Activated naive CD4-positive, alpha-beta T cell treated with anti-CD3 and anti-CD28 coated beads, Interleukin-2, amount 50 U/mL, for 16 hours (primary cell): ENCODE data around the gene DPM2.
A peak's percentile ranks its signal among the peaks of the same experiment; 100 is the strongest.

Experiments
- DNase-seq: peaks from one replicate; pipeline ENCODE4 v3.0.0-alpha.2; 2020

DPM2 gene

GRCh38 chr9:127937388-127938297 is at the start of gene DPM2:
Gene DPM2, minus strand, starts transcription at chr9:127937854. Its CDS starts 34 bp downstream, at chr9:127937820.
- DNase-seq, result peak; percentile 87

GRCh38 chr9:127987103-127987614 is 49.5 kb upstream of the DPM2 start:
- no peak for DNase-seq

- DNase-seq, result no peak
These were observed 47.4 kb upstream of the DPM2 start for GRCh38 chr9:127985011-127985410.

- no peak for DNase-seq
These were observed 46.2 kb upstream of the DPM2 start for GRCh38 chr9:127983847-127984289.

- no peak for DNase-seq
These were observed 45.3 kb upstream of the DPM2 start for GRCh38 chr9:127982912-127983311.

- no peak for DNase-seq
These were observed 44.0 kb upstream of the DPM2 start for GRCh38 chr9:127981559-127982121.

GRCh38 chr9:127980706-127981558 is 43.3 kb upstream of the DPM2 start, which contains the start of gene EEIG1:
Gene EEIG1, minus strand, starts transcription at chr9:127980989. Its CDS starts 852 bp downstream, at chr9:127980137.
- peak; percentile 99 for DNase-seq

- peak; percentile 55 for DNase-seq
These were observed 42.5 kb upstream of the DPM2 start for GRCh38 chr9:127980060-127980705.

GRCh38 chr9:127979333-127980059 is 41.8 kb upstream of the DPM2 start:
- DNase-seq, result no peak

GRCh38 chr9:127979015-127979332 is 41.3 kb upstream of the DPM2 start:
- DNase-seq, result no peak

- DNase-seq, result no peak
These were observed 40.4 kb upstream of the DPM2 start for GRCh38 chr9:127977884-127978647.

GRCh38 chr9:127977009-127977883 is 39.6 kb upstream of the DPM2 start:
- DNase-seq, result peak; percentile 16

- DNase-seq, result peak; percentile 24
These were observed 38.8 kb upstream of the DPM2 start for GRCh38 chr9:127976498-127976897.

GRCh38 chr9:127975376-127976315 is 38.0 kb upstream of the DPM2 start:
- no peak for DNase-seq

- DNase-seq, result peak; percentile 12
These were observed 37.2 kb upstream of the DPM2 start for GRCh38 chr9:127974769-127975261.

GRCh38 chr9:127974001-127974768 is 36.5 kb upstream of the DPM2 start:
- peak; percentile 16 for DNase-seq

- DNase-seq, result peak; percentile 18
These were observed 35.7 kb upstream of the DPM2 start for GRCh38 chr9:127973169-127974000.
